ENCODE results near the gene RNF223.

- TF ChIP-seq, protein P1, sequence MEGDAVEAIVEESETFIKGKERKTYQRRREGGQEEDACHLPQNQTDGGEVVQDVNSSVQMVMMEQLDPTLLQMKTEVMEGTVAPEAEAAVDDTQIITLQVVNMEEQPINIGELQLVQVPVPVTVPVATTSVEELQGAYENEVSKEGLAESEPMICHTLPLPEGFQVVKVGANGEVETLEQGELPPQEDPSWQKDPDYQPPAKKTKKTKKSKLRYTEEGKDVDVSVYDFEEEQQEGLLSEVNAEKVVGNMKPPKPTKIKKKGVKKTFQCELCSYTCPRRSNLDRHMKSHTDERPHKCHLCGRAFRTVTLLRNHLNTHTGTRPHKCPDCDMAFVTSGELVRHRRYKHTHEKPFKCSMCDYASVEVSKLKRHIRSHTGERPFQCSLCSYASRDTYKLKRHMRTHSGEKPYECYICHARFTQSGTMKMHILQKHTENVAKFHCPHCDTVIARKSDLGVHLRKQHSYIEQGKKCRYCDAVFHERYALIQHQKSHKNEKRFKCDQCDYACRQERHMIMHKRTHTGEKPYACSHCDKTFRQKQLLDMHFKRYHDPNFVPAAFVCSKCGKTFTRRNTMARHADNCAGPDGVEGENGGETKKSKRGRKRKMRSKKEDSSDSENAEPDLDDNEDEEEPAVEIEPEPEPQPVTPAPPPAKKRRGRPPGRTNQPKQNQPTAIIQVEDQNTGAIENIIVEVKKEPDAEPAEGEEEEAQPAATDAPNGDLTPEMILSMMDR (IDR thresholded peaks at IDR 0.05; ENCODE audit: low read depth, low read length, missing input control), result no peak
- no peak for TF ChIP-seq SP1 (IDR thresholded peaks at IDR 0.05)
- no peak for TF ChIP-seq TAF1 (conservative IDR thresholded peaks at IDR 0.05)
Observed at GRCh38 chr1:1106510-1107221, 32.6 kb upstream of the RNF223 start.

All from liver (tissue), 3 donors.